Measurements from ENCODE around the gene CACYBP. TPM values are rescaled to one million over a fixed set of nuclear protein-coding genes. Genes with fewer than 3 reads are reported as not detected.

Gene CACYBP
- total and polyA plus RNA-seq, 7 donors: 41.3 to 107 (median 85.3) TPM

- H3K27ac ChIP-seq: no peak overlapping the region
- no peak for DNase-seq
- 92 to 93% methylated on average over 2 of the region's 2 CpGs for WGBS, 2 donors
- no peaks in the 10 kb centered on the region for H3K36me3 ChIP-seq
- intact Hi-C loops (cut with DNase I): no loop called here
- no peaks in the 10 kb centered on the region for H3K27me3 ChIP-seq
- H3K4me1 ChIP-seq: peaks cover 0 to 26% (median 25%) of the 10 kb centered on the region in 4 donors
- TF ChIP-seq POLR2A (IDR thresholded peaks at IDR 0.05) (no peak), POLR2AphosphoS5 (IDR thresholded peaks at IDR 0.05) (no peak), EP300 (IDR thresholded peaks at IDR 0.05) (no peak)
- TF ChIP-seq, protein P1, sequence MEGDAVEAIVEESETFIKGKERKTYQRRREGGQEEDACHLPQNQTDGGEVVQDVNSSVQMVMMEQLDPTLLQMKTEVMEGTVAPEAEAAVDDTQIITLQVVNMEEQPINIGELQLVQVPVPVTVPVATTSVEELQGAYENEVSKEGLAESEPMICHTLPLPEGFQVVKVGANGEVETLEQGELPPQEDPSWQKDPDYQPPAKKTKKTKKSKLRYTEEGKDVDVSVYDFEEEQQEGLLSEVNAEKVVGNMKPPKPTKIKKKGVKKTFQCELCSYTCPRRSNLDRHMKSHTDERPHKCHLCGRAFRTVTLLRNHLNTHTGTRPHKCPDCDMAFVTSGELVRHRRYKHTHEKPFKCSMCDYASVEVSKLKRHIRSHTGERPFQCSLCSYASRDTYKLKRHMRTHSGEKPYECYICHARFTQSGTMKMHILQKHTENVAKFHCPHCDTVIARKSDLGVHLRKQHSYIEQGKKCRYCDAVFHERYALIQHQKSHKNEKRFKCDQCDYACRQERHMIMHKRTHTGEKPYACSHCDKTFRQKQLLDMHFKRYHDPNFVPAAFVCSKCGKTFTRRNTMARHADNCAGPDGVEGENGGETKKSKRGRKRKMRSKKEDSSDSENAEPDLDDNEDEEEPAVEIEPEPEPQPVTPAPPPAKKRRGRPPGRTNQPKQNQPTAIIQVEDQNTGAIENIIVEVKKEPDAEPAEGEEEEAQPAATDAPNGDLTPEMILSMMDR (IDR thresholded peaks at IDR 0.05): no peak
- no peaks in the 10 kb centered on the region for H3K9me3 ChIP-seq
- no peak overlapping the region for H3K4me3 ChIP-seq
Measured at GRCh38 chr1:174960362-174960761, 39.4 kb upstream of the CACYBP start.

GRCh38 chr1:174963529-174964125, 36.1 kb upstream of the CACYBP start:
- H3K27ac ChIP-seq: peak overlapping the region; percentile 70 to 81 (median 72)
- H3K9me3 ChIP-seq: no peaks in the 10 kb centered on the region
- DNase-seq: no peak
- intact Hi-C loops (cut with DNase I): no loop called here
- H3K27me3 ChIP-seq: no peaks in the 10 kb centered on the region
- H3K36me3 ChIP-seq: no peaks in the 10 kb centered on the region
- H3K4me1 ChIP-seq: peaks cover 0 to 39% (median 37%) of the 10 kb centered on the region in 4 donors
- WGBS, 2 donors: 19 to 62% methylated on average over 2 of the region's 2 CpGs
- TF ChIP-seq POLR2A (IDR thresholded peaks at IDR 0.05) (no peak), POLR2AphosphoS5 (IDR thresholded peaks at IDR 0.05) (no peak), EP300 (IDR thresholded peaks at IDR 0.05) (no peak)
- TF ChIP-seq, protein P1 (IDR thresholded peaks at IDR 0.05): no peak
- no peak overlapping the region for H3K4me3 ChIP-seq

GRCh38 chr1:174964261-174964971, 35.3 kb upstream of the CACYBP start:
- DNase-seq: no peak
- peaks cover 0 to 39% (median 37%) of the 10 kb centered on the region in 4 donors for H3K4me1 ChIP-seq
- peak in 1 of 4 donors; percentile 34 for TF ChIP-seq POLR2AphosphoS5 (IDR thresholded peaks at IDR 0.05)
- TF ChIP-seq POLR2A (IDR thresholded peaks at IDR 0.05): no peak
- H3K36me3 ChIP-seq: no peaks in the 10 kb centered on the region
- intact Hi-C loops (cut with DNase I): no loop called here
- H3K9me3 ChIP-seq: no peaks in the 10 kb centered on the region
- 10 to 23% methylated on average over 6 of the region's 6 CpGs for WGBS, 2 donors
- H3K27me3 ChIP-seq: no peaks in the 10 kb centered on the region
- H3K4me3 ChIP-seq: no peak overlapping the region
- peak overlapping the region; percentile 70 to 81 (median 72) for H3K27ac ChIP-seq

DNA sequence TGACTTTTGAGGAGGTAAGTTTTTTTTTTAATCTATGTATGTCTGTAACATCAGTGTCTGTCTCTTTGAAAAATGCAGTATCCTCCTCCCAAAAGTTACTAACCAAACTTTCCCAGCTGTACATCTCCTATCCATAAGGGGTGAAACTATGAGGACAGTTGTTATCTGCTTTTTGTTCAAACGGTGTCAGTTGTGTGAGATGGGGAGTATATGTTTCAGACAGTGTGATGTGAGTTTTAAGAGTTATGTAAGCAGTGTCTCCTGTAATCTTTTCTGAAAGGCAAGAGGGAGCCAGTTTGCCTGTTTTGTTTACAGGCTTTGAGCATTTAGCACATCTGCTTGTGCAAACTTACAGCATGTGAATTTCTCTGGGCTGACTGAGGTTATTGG, 34.8 kb upstream of the CACYBP start:
- no peaks in the 10 kb centered on the region for H3K9me3 ChIP-seq
- intact Hi-C loops (cut with DNase I): no loop called here
- no peaks in the 10 kb centered on the region for H3K36me3 ChIP-seq
- TF ChIP-seq POLR2A (IDR thresholded peaks at IDR 0.05) (no peak), EP300 (IDR thresholded peaks at IDR 0.05) (no peak), POLR2AphosphoS5 (IDR thresholded peaks at IDR 0.05) (peak in 1 of 4 donors; percentile 31)
- TF ChIP-seq, protein P1 (IDR thresholded peaks at IDR 0.05): no peak
- WGBS, 2 donors: 16 to 26% methylated on average over 1 of the region's 1 CpG
- peaks cover 0 to 39% (median 37%) of the 10 kb centered on the region in 4 donors for H3K4me1 ChIP-seq
- H3K4me3 ChIP-seq: peak overlapping the region in 1 of 4 donors; percentile 7
- no peaks in the 10 kb centered on the region for H3K27me3 ChIP-seq
- peak overlapping the region; percentile 70 to 81 (median 72) for H3K27ac ChIP-seq
- no peak for DNase-seq

DNA sequence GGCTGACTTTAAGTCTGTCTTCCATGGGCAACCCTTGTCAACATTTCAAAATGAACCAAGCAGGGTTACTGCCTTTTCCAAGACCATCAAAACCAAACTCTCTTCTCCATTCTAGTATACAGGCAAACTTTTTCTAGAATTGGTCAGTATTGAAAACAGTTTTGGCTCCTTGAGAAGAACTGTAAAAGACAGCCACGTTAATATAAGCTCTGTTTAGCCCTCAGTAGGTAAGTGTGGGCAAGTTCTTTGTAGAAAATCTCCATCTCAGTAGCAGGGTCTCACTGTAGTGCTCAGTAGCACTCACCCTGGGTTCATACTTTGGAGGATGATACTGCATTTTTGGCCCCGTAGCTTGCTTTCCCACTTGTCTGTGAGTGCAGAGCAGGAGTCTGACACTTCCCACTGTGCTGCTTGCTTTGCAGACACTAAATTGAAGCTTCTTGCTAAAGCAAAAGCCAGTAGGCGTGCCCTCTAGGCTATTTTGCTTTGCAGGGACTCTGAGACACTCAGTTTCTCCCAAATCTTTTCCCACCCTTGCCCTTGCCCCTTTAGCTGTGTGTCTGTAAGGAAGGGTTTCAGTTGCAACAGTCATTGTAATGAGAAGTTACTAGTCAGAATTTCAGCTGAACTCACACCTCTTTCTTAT, 34.3 kb upstream of the CACYBP start:
- Histone ChIP-seq H3K4me3 (peak overlapping the region in 1 of 4 donors; percentile 7), H3K27ac (peak overlapping the region; percentile 70 to 81 (median 72)), H3K27me3 (no peaks in the 10 kb centered on the region), H3K4me1 (peaks cover 0 to 39% (median 37%) of the 10 kb centered on the region in 4 donors), H3K36me3 (no peaks in the 10 kb centered on the region), H3K9me3 (no peaks in the 10 kb centered on the region)
- TF ChIP-seq, protein P1 (IDR thresholded peaks at IDR 0.05): no peak
- no peak for TF ChIP-seq POLR2AphosphoS5 (IDR thresholded peaks at IDR 0.05)
- no peak for TF ChIP-seq EP300 (IDR thresholded peaks at IDR 0.05)
- TF ChIP-seq POLR2A (IDR thresholded peaks at IDR 0.05): no peak
- intact Hi-C loops (cut with DNase I): no loop called here
- 21 to 33% methylated on average over 3 of the region's 3 CpGs for WGBS, 2 donors
- DNase-seq: no peak
